Lower leg skin (tissue), 4 donors: ENCODE measurements around the gene MTHFSD. TPM values are rescaled to one million over a fixed set of nuclear protein-coding genes. Genes with fewer than 3 reads are reported as not detected.

Experiments
- DNase-seq, 2 donors: peaks; one replicate each; pipeline ENCODE4 v3.0.0-alpha.2; 2019; ENCODE audit warnings: low spot score in 2 of 2
- H3K4me3 ChIP-seq: fragments of 200-600 bp; sonication (generic); 2 replicates; pipeline ENCODE4 v1.5.1; 2017; ENCODE audit warnings: mild to moderate bottlenecking, low read depth; ENCODE audit not compliant: poor library complexity, severe bottlenecking
- POLR2A ChIP-seq, 2 donors: fragments of 450-650 bp; IDR thresholded peaks; one replicate each; pipeline ENCODE4 v1.6.1; 2016 to 2017; ENCODE audit warnings: antibody characterized with exemption in 2 of 2, mild to moderate bottlenecking in 1 of 2, moderate library complexity in 1 of 2
- WGBS, 2 donors: methylation state at CpG; one replicate each; pipeline ENCODE4 v1.1.5; 2018; 5-methylcytosine and 5-hydroxymethylcytosine counted together
- intact Hi-C: fragments of 100-400 bp; cut with DNase I; formaldehyde crosslinking; loops from one replicate; pipeline ENCODE4 v1.15.0; 2023; ENCODE audit warnings: low total_unique reads
- total RNA-seq, 4 donors: library from RNA; depleted of rRNA; stranded (reverse); fragments of >200 nt; gene quantifications; one replicate each; pipeline ENCODE4 v1.1.0, GENCODE V29; 2016
- TF ChIP-seq, protein P1 (sequence below), 3 donors: fragments of 450-650 bp; IDR thresholded peaks; one replicate each; pipeline ENCODE4 v1.5.1; 2016; ENCODE audit warnings: antibody characterized with exemption in 3 of 3, mild to moderate bottlenecking in 3 of 3, moderate library complexity in 2 of 3

MTHFSD gene
- total RNA-seq, 4 donors from 2014 or later: 14.5 to 34.8 (median 25.5) TPM

- no peak for DNase-seq
- no peak overlapping the region for H3K4me3 ChIP-seq
- TF ChIP-seq, protein P1, sequence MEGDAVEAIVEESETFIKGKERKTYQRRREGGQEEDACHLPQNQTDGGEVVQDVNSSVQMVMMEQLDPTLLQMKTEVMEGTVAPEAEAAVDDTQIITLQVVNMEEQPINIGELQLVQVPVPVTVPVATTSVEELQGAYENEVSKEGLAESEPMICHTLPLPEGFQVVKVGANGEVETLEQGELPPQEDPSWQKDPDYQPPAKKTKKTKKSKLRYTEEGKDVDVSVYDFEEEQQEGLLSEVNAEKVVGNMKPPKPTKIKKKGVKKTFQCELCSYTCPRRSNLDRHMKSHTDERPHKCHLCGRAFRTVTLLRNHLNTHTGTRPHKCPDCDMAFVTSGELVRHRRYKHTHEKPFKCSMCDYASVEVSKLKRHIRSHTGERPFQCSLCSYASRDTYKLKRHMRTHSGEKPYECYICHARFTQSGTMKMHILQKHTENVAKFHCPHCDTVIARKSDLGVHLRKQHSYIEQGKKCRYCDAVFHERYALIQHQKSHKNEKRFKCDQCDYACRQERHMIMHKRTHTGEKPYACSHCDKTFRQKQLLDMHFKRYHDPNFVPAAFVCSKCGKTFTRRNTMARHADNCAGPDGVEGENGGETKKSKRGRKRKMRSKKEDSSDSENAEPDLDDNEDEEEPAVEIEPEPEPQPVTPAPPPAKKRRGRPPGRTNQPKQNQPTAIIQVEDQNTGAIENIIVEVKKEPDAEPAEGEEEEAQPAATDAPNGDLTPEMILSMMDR (IDR thresholded peaks at IDR 0.05): no peak
- TF ChIP-seq POLR2A (IDR thresholded peaks at IDR 0.05): no peak
- WGBS, 2 donors: 55 to 59% methylated on average over 6 of the region's 6 CpGs
- intact Hi-C loops: no loop called here
Measured at GRCh38 chr16:86524029-86524428, 31.0 kb downstream of the MTHFSD start.

GRCh38 chr16:86523166-86523740, 31.8 kb downstream of the MTHFSD start:
- 70 to 72% methylated on average over 5 of the region's 5 CpGs for WGBS, 2 donors
- intact Hi-C loops: no loop called here
- H3K4me3 ChIP-seq: no peak overlapping the region
- TF ChIP-seq POLR2A (IDR thresholded peaks at IDR 0.05): no peak
- TF ChIP-seq, protein P1 (IDR thresholded peaks at IDR 0.05): no peak
- no peak for DNase-seq

GRCh38 chr16:86522634-86523033, 32.4 kb downstream of the MTHFSD start:
- H3K4me3 ChIP-seq: no peak overlapping the region
- no peak for DNase-seq
- 78 to 81% methylated on average over 16 of the region's 16 CpGs for WGBS, 2 donors
- intact Hi-C loops: no loop called here
- TF ChIP-seq, protein P1 (IDR thresholded peaks at IDR 0.05): no peak
- TF ChIP-seq POLR2A (IDR thresholded peaks at IDR 0.05): no peak

DNA sequence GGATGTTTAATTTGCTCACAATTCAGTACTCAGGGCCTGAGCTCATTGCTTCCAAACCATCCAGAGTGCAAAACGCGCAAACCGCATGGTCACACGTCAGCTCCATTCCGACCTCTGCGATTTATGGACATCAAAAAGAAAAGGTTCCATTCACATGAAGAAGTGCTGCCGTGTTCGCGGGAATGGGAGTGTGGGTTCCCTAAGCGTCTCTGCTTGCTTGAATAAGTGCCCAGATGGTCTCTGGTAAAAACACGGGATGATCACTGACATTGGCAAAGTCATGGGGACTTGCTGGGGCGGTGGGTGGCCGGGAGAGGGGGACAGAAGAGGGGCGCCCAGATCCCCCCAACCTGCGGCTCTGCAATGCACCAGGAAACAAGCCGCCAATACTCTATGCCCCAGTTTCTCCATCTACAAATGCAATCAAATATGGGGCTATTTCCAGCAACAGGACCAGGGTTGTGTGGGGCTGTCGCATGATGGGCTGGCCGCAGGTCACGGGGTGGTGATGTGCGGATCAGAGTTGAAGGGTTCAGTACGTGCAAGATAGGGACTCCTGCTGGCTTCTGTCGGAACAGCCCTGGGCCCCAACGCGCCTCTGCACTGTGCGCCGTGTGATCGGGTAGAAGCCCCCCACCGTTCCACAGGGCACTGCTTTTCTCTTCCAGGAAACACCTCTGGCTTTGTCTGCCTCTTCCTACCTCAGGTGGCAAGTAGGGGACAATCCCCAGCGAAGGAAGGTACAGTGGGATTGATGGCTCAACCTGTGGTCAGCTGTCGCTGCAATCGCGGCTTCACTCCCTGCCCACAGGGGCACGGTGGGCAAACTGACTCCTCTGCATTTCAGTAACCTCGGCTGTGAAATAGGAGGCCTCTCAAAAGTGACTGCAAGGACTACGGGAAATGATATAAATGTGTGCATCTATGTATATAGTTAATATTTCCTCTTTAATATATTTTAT, 33.5 kb downstream of the MTHFSD start:
- no peak for DNase-seq
- intact Hi-C loops: no loop called here
- WGBS, 2 donors: 72 to 75% methylated on average over 35 of the region's 35 CpGs
- TF ChIP-seq, protein P1 (IDR thresholded peaks at IDR 0.05): no peak
- TF ChIP-seq POLR2A (IDR thresholded peaks at IDR 0.05): no peak
- H3K4me3 ChIP-seq: no peak overlapping the region

GRCh38 chr16:86520317-86521210, 34.5 kb downstream of the MTHFSD start:
- no peak overlapping the region for H3K4me3 ChIP-seq
- no peak for DNase-seq
- TF ChIP-seq, protein P1 (IDR thresholded peaks at IDR 0.05): no peak
- no peak for TF ChIP-seq POLR2A (IDR thresholded peaks at IDR 0.05)
- 47 to 50% methylated on average over 30 of the region's 30 CpGs for WGBS, 2 donors
- intact Hi-C loops: no loop called here
